BJ (cell line): ENCODE data around the gene KIF22. TPM values are rescaled to one million over a fixed set of nuclear protein-coding genes. Genes with fewer than 3 reads are reported as not detected.

Experiments used
- CTCF ChIA-PET: fragments of 350-600 bp; formaldehyde crosslinking; extraction: SDS; loops from one replicate; lab custom pipeline; 2021; ENCODE audit warnings: antibody characterized with exemption, inconsistent platforms; lab: Yijun Ruan, JAX
- POLR2A ChIA-PET: fragments of 300-600 bp; sonication (Branson Sonifier 250); formaldehyde crosslinking; extraction: SDS; loops from one replicate; lab custom pipeline; 2021; ENCODE audit warnings: antibody characterized with exemption; lab: Charles Lee
- DNase-seq: peaks from one replicate; pipeline ENCODE4 v3.0.0-alpha.2; 2011; ENCODE audit warnings: low read depth
- H3K27me3 ChIP-seq: 2 replicates; pipeline ENCODE4 v1.6.0; 2011; ENCODE audit warnings: low read length; ENCODE audit not compliant: control insufficient read depth, insufficient read depth
- H3K36me3 ChIP-seq: 2 replicates; pipeline ENCODE4 v1.5.1; 2011; ENCODE audit warnings: low read length; ENCODE audit not compliant: control insufficient read depth, insufficient read depth
- H3K4me3 ChIP-seq: 2 replicates; pipeline ENCODE4 v1.5.1; 2011; ENCODE audit warnings: low read depth, mild to moderate bottlenecking, control low read depth, low read length
- CTCF ChIP-seq: IDR thresholded peaks from 2 replicates; pipeline ENCODE4 v1.5.1; 2011; ENCODE audit warnings: low read depth, mild to moderate bottlenecking, control low read depth, inconsistent platforms, low read length, moderate library complexity; ENCODE audit not compliant: insufficient read depth
- polyA plus RNA-seq: library from polyadenylated mRNA; depleted of rRNA; stranded (reverse); fragments of >200 nt; gene quantifications from 2 replicates; pipeline ENCODE4 v1.2.3, GENCODE V29; 2011

Gene KIF22
- polyA plus RNA-seq, 1 experiment, result 68.3 TPM

GRCh38 chr16:29802416-29802935 is 11.9 kb downstream of the KIF22 start:
- DNase-seq, result no peak
- TF ChIP-seq CTCF, result no peak
- Histone ChIP-seq H3K4me3 (no peak overlapping the region), H3K27me3 (no peaks in the 10 kb centered on the region), H3K36me3 (peaks cover 1% of the 10 kb centered on the region)
- CTCF ChIA-PET, result interaction anchor here (3.6 to 5.4 kb wide), 2 partner anchors 12 to 17 kb away, joined by 22 to 35 read pairs; partner anchors contain the start of gene KIF22
- POLR2A ChIA-PET, result no interaction called here

- CTCF ChIA-PET, result interaction anchor here (0.9 to 5.4 kb wide), 6 partner anchors 10 to 224 kb away, joined by 3 to 35 read pairs (median 8); partner anchors contain the start of genes KIF22 and PAGR1
Observed at GRCh38 chr16:29804020-29804419, 13.5 kb downstream of the KIF22 start.

GRCh38 chr16:29804455-29805231 is 14.1 kb downstream of the KIF22 start:
- H3K36me3 ChIP-seq, result peaks cover 10% of the 10 kb centered on the region
- H3K27me3 ChIP-seq, result no peaks in the 10 kb centered on the region
- TF ChIP-seq CTCF, result no peak
- ChIA-PET CTCF (interaction anchor here (0.6 to 5.4 kb wide), 6 partner anchors 11 to 228 kb away, joined by 3 to 35 read pairs (median 8); partner anchors contain the start of genes KIF22 and PAGR1), POLR2A (interaction anchor here (1.1 kb wide), 1 partner anchor 16 kb away, joined by 4 read pairs; the partner anchor contains the start of gene MVP)
- DNase-seq, result no peak
- peak overlapping the region; percentile 53 for H3K4me3 ChIP-seq

More at GRCh38 chr16:29804020-29804419, 13.5 kb downstream of the KIF22 start:
- no peak for DNase-seq
- no peaks in the 10 kb centered on the region for H3K27me3 ChIP-seq
- H3K4me3 ChIP-seq, result no peak overlapping the region
- peaks cover 6% of the 10 kb centered on the region for H3K36me3 ChIP-seq
- no peak for TF ChIP-seq CTCF
- POLR2A ChIA-PET, result interaction anchor here (1.1 kb wide), 1 partner anchor 17 kb away, joined by 4 read pairs; the partner anchor contains the start of gene MVP

- Histone ChIP-seq H3K36me3 (peaks cover 17% of the 10 kb centered on the region), H3K4me3 (peak overlapping the region; percentile 53), H3K27me3 (no peaks in the 10 kb centered on the region)
- TF ChIP-seq CTCF, result no peak
- ChIA-PET POLR2A (interaction anchor here (1.1 kb wide), 1 partner anchor 15 kb away, joined by 4 read pairs; the partner anchor contains the start of gene MVP), CTCF (interaction anchor here (0.6 to 5.4 kb wide), 5 partner anchors 11 to 227 kb away, joined by 3 to 35 read pairs (median 11); partner anchors contain the start of genes KIF22 and PAGR1)
- DNase-seq, result peak; percentile 76
Observed at GRCh38 chr16:29805232-29806098, 14.9 kb downstream of the KIF22 start.
